IMR-90 (cell line): ENCODE data around the gene TAPBP. TPM values are rescaled to one million over a fixed set of nuclear protein-coding genes. Genes with fewer than 3 reads are reported as not detected.

Source experiments
- ATAC-seq: fragments of 200-7000 bp; cut with Tn5 transposase; 2 replicates; pipeline ENCODE4 v1.9.1; 2020; ENCODE audit warnings: low read depth, mild to moderate bottlenecking, moderate library complexity
- BruUV-seq: library from RNA; stranded (reverse); fragments of 400-500 nt; replicated peaks from 2 replicates; lab custom pipeline; 2021; lab: Mats Ljungman, UMichigan
- CTCF ChIA-PET: fragments of 300-600 bp; formaldehyde crosslinking; extraction: SDS; loops from one replicate; lab custom pipeline; 2021; ENCODE audit warnings: antibody characterized with exemption; lab: Yijun Ruan, JAX
- POLR2A ChIA-PET: fragments of 300-600 bp; sonication (Branson Sonifier 250); formaldehyde crosslinking; loops from one replicate; lab custom pipeline; 2022; ENCODE audit warnings: antibody characterized with exemption; ENCODE audit not compliant: unreplicated experiment; lab: Charles Lee
- DNase-seq: peaks from one replicate; pipeline ENCODE4 v3.0.0; 2013
- H2AFZ ChIP-seq: replicated peaks from 2 replicates; pipeline ENCODE3; 2013; ENCODE audit warnings: low read length, mild to moderate bottlenecking; ENCODE audit not compliant: poor library complexity
- H2AK5ac ChIP-seq: 2 replicates; pipeline ENCODE4 v1.6.1; 2013; ENCODE audit warnings: low read depth, low read length, inconsistent platforms
- H2AK9ac ChIP-seq: replicated peaks from 2 replicates; pipeline ENCODE3; 2013; ENCODE audit warnings: mild to moderate bottlenecking, low read depth, low read length, moderate library complexity; ENCODE audit not compliant: poor library complexity
- H2BK120ac ChIP-seq: 2 replicates; pipeline ENCODE4 v1.6.1; 2013; ENCODE audit warnings: low read depth, low read length, inconsistent platforms
- H2BK15ac ChIP-seq: 3 replicates; pipeline ENCODE4 v1.6.1; 2013; ENCODE audit warnings: low read depth, low read length, inconsistent platforms
- H2BK20ac ChIP-seq: 2 replicates; pipeline ENCODE4 v1.6.1; 2013; ENCODE audit warnings: low read depth, mild to moderate bottlenecking, inconsistent platforms, low read length, moderate library complexity
- H2BK5ac ChIP-seq: 2 replicates; pipeline ENCODE4 v1.6.1; 2013; ENCODE audit warnings: mild to moderate bottlenecking, low read depth, low read length, inconsistent platforms; ENCODE audit not compliant: poor library complexity, severe bottlenecking
- H3K14ac ChIP-seq: replicated peaks from 2 replicates; pipeline ENCODE4 v1.6.1; 2013; ENCODE audit warnings: low read depth, low read length, inconsistent platforms
- H3K18ac ChIP-seq: 2 replicates; pipeline ENCODE4 v1.6.1; 2013; ENCODE audit warnings: low read depth, low read length, control low read depth
- H3K23ac ChIP-seq: 2 replicates; pipeline ENCODE4 v1.6.1; 2013; ENCODE audit warnings: low read depth, low read length, inconsistent platforms
- H3K27ac ChIP-seq: 2 replicates; pipeline ENCODE4 v1.5.1; 2013; ENCODE audit warnings: mild to moderate bottlenecking, control low read depth, low read length; ENCODE audit not compliant: insufficient read depth
- H3K27me3 ChIP-seq: 2 replicates; pipeline ENCODE4 v1.6.1; 2013; ENCODE audit warnings: low read length; ENCODE audit not compliant: control insufficient read depth, insufficient read depth
- H3K36me3 ChIP-seq: 2 replicates; pipeline ENCODE4 v1.6.1; 2013; ENCODE audit warnings: low read length, mixed read lengths; ENCODE audit not compliant: control insufficient read depth, insufficient read depth
- H3K4ac ChIP-seq: 2 replicates; pipeline ENCODE4 v1.6.1; 2013; ENCODE audit warnings: low read depth, low read length, inconsistent platforms
- H3K4me1 ChIP-seq: 2 replicates; pipeline ENCODE4 v1.6.1; 2013; ENCODE audit warnings: low read length, mixed read lengths; ENCODE audit not compliant: control insufficient read depth, insufficient read depth
- H3K4me2 ChIP-seq: 2 replicates; pipeline ENCODE4 v1.6.1; 2013; ENCODE audit warnings: low read depth, mild to moderate bottlenecking, control low read depth, low read length, moderate library complexity
- H3K4me3 ChIP-seq: 2 replicates; pipeline ENCODE4 v1.5.1; 2013; ENCODE audit warnings: low read depth, mild to moderate bottlenecking, control low read depth, low read length, moderate library complexity; ENCODE audit not compliant: insufficient read depth
- H3K56ac ChIP-seq: 2 replicates; pipeline ENCODE4 v1.6.1; 2013; ENCODE audit warnings: low read length, inconsistent platforms; ENCODE audit not compliant: insufficient read depth; ENCODE audit errors: extremely low read depth
- H3K79me1 ChIP-seq, 2 experiments: 2 replicates each; pipeline ENCODE4 v1.6.1; 2013; ENCODE audit warnings: low read length in 2 of 2, inconsistent platforms in 1 of 2, low read depth in 1 of 2
- H3K9ac ChIP-seq: 2 replicates; pipeline ENCODE4 v1.6.1; 2013; ENCODE audit warnings: low read depth, low read length, control low read depth
- H3K9me1 ChIP-seq: 2 replicates; pipeline ENCODE4 v1.6.1; 2013; ENCODE audit warnings: low read length, inconsistent platforms; ENCODE audit not compliant: insufficient read depth
- H3K9me3 ChIP-seq: 2 replicates; pipeline ENCODE4 v1.6.1; 2013; ENCODE audit warnings: low read length; ENCODE audit not compliant: control insufficient read depth, insufficient read depth
- H4K20me1 ChIP-seq: 2 replicates; pipeline ENCODE4 v1.6.1; 2013; ENCODE audit warnings: low read length, inconsistent platforms; ENCODE audit not compliant: insufficient read depth
- H4K5ac ChIP-seq: 2 replicates; pipeline ENCODE4 v1.6.1; 2013; ENCODE audit warnings: mild to moderate bottlenecking, low read depth, low read length, control low read depth
- H4K8ac ChIP-seq, 2 experiments: 2 replicates each; pipeline ENCODE4 v1.6.1; 2013; ENCODE audit warnings: low read depth in 2 of 2, low read length in 2 of 2, control low read depth in 1 of 2, inconsistent platforms in 1 of 2
- H4K91ac ChIP-seq: 2 replicates; pipeline ENCODE4 v1.6.1; 2013; ENCODE audit warnings: low read depth, low read length, inconsistent platforms; ENCODE audit not compliant: insufficient read depth
- BHLHE40 ChIP-seq: fragments of 150-350 bp; IDR thresholded peaks from 2 replicates; pipeline ENCODE4 v1.6.1; 2016; ENCODE audit warnings: mild to moderate bottlenecking, low read depth, low read length
- MAZ ChIP-seq: IDR thresholded peaks from 2 replicates; pipeline ENCODE4 v1.6.1; 2012; ENCODE audit warnings: low read depth, mild to moderate bottlenecking, low read length, improper control_type of control experiment, moderate library complexity, borderline replicate concordance
- USF2 ChIP-seq: fragments of 150-350 bp; IDR thresholded peaks from 2 replicates; pipeline ENCODE4 v1.6.1; 2017; ENCODE audit warnings: mild to moderate bottlenecking, antibody characterized with exemption, low read length, low read depth
- WGBS, 2 experiments: methylation state at CpG; one replicate each; pipeline versions ENCODE4 v1.1.5 to v1.1.7; 2013; ENCODE audit warnings: missing lambda C conversion rate in 2 of 2; ENCODE audit not compliant: insufficient read length in 1 of 2; ENCODE audit errors: extremely low coverage in 2 of 2; 5-methylcytosine and 5-hydroxymethylcytosine counted together
- dilution Hi-C: fragments of 300-500 bp; cut with HindIII; formaldehyde crosslinking; loops from one replicate; pipeline ENCODE4 v1.14.3; 2018; ENCODE audit warnings: low sequenced_read_pairs; ENCODE audit not compliant: unreplicated experiment
- in situ Hi-C: fragments of 300-500 bp; cut with MboI; formaldehyde crosslinking; loops from 3 replicates; pipeline ENCODE4 v1.14.3; 2019; ENCODE audit warnings: low sequenced_read_pairs, inconsistent platforms, mixed read lengths
- intact Hi-C: fragments of 100-400 bp; cut with micrococcal nuclease; formaldehyde crosslinking; loops from 2 replicates; pipeline ENCODE4 v1.10.0; 2022
- polyA plus RNA-seq, 3 experiments: library from polyadenylated mRNA; depleted of rRNA; stranded (reverse); fragments of >200 nt; gene quantifications; 2 replicates each; pipeline ENCODE4 v1.2.3, GENCODE V29; 2012; ENCODE audit warnings: low replicate concordance in 1 of 3
- total RNA-seq: library from RNA; depleted of rRNA; stranded (reverse); fragments of >200 nt; gene quantifications from 2 replicates; pipeline ENCODE4 v1.2.3, GENCODE V29; 2012

The TAPBP gene
- total and polyA plus RNA-seq, 2 of the 4 experiments (the other 2 are of a cell fraction) = 13.1 to 63.3 TPM

- no peaks in the 10 kb centered on the region for H3K4me1 ChIP-seq
- in situ Hi-C loops (no loop called here), intact Hi-C loops (loop anchor here (1.0 to 5.0 kb wide), 2 partner anchors 14 to 118 kb away; partner anchors contain the start of gene CUTA), dilution Hi-C loops (no loop called here)
- no peak within 1 kb of the TSS for H2BK20ac ChIP-seq
- peak within 1 kb of the TSS; percentile 90 for H2AK5ac ChIP-seq
- no TSS peak for BruUV-seq
- peaks cover 15% of the 10 kb centered on the region for H3K36me3 ChIP-seq
- H3K23ac ChIP-seq = peak within 1 kb of the TSS; percentile 99
- H3K14ac ChIP-seq = peak within 1 kb of the TSS; percentile 96
- no peaks in the 10 kb centered on the region for H3K27me3 ChIP-seq
- peak within 1 kb of the TSS; percentile 50 for H4K5ac ChIP-seq
- H3K4me2 ChIP-seq = peak within 1 kb of the TSS; percentile 100
- H3K18ac ChIP-seq = peak within 1 kb of the TSS; percentile 55
- no peaks in the 10 kb centered on the region for H3K9me3 ChIP-seq
- TF ChIP-seq BHLHE40 = no peak
- TF ChIP-seq USF2 = no peak
- TF ChIP-seq MAZ = 0 out of 2 replicates have a peak, but pooled peaks have one; percentile 2
- peak within 1 kb of the TSS; percentile 46 to 87 for H4K8ac ChIP-seq
- peak within 1 kb of the TSS; percentile 88 for H4K91ac ChIP-seq
- peak within 1 kb of the TSS; percentile 91 for H3K9ac ChIP-seq
- H3K27ac ChIP-seq = peak within 1 kb of the TSS; percentile 87
- H3K4ac ChIP-seq = peak within 1 kb of the TSS; percentile 95
- peak within 1 kb of the TSS; percentile 93 for H3K56ac ChIP-seq
- POLR2A ChIA-PET = no interaction called here
- CTCF ChIA-PET = interaction anchor here (0.6 to 1.0 kb wide), 2 partner anchors 9 to 10 kb away, joined by 3 to 5 read pairs; partner anchors contain the start of genes PFDN6 and WDR46
- ATAC-seq (peak; percentile 42), DNase-seq (peak; percentile 33)
- peak within 1 kb of the TSS; percentile 98 for H2AK9ac ChIP-seq
- H2BK15ac ChIP-seq = no peak within 1 kb of the TSS
- H2BK5ac ChIP-seq = peak within 1 kb of the TSS; percentile 91
- peak within 1 kb of the TSS; percentile 77 for H2BK120ac ChIP-seq
- peaks cover 15 to 34% of the 10 kb centered on the region in 2 experiments; a peak in 3 of 4 replicates for H3K79me1 ChIP-seq
- H3K4me3 ChIP-seq = peak within 1 kb of the TSS; percentile 78
- WGBS, 2 experiments = 0% methylated on average over 11 of the region's 34 CpGs; no CpG with 5 or more reads in 1 of the 2 experiments
- H4K20me1 ChIP-seq = peaks cover 10% of the 10 kb centered on the region
- H3K9me1 ChIP-seq = no peaks in the 10 kb centered on the region
- H2AFZ ChIP-seq = peak within 1 kb of the TSS; percentile 93
Measured at GRCh38 chr6:33298773-33299236, 15.1 kb downstream of the TAPBP start, which contains the start of gene RGL2. Gene RGL2, minus strand, starts transcription at chr6:33298942. Its CDS starts 332 bp downstream, at chr6:33298610.
